Inferior parietal cortex (tissue), 1 donor: ENCODE data around the gene MBOAT2.
A peak's percentile ranks its signal among the peaks of the same experiment; 100 is the strongest.
"Not testable (repeated sequence)": the region's sequence is repeated elsewhere in the genome, so short reads cannot be mapped to it uniquely, and the experiment has no call there.

Experiments
- DNase-seq: peaks from one replicate; pipeline ENCODE4 v3.0.0-alpha.2; 2016; ENCODE audit errors: extremely low spot score

MBOAT2 gene

GRCh38 chr2:8896671-8897070 is 106.8 kb downstream of the MBOAT2 start:
- not testable (repeated sequence) for DNase-seq

- not testable (repeated sequence) for DNase-seq
Measured at GRCh38 chr2:8895087-8895912, 108.2 kb downstream of the MBOAT2 start.

GRCh38 chr2:8893978-8894820 is 109.3 kb downstream of the MBOAT2 start:
- DNase-seq: no peak

- DNase-seq: no peak
Measured at GRCh38 chr2:8893474-8893873, 110.0 kb downstream of the MBOAT2 start.

GRCh38 chr2:8892111-8892510 is 111.4 kb downstream of the MBOAT2 start:
- no peak for DNase-seq

GRCh38 chr2:8889978-8890377 is 113.5 kb downstream of the MBOAT2 start:
- no peak for DNase-seq

- DNase-seq: no peak
Measured at GRCh38 chr2:8888963-8889362, 114.5 kb downstream of the MBOAT2 start.

GRCh38 chr2:8886876-8887275 is 116.6 kb downstream of the MBOAT2 start:
- no peak for DNase-seq

- no peak for DNase-seq
Measured at GRCh38 chr2:8886202-8886518, 117.3 kb downstream of the MBOAT2 start.

GRCh38 chr2:8885449-8886201 is 117.9 kb downstream of the MBOAT2 start:
- DNase-seq: no peak

- no peak for DNase-seq
Measured at GRCh38 chr2:8884812-8885211, 118.7 kb downstream of the MBOAT2 start.

- DNase-seq: no peak
Measured at GRCh38 chr2:8882094-8882493, 121.4 kb downstream of the MBOAT2 start.

GRCh38 chr2:8877894-8878293 is 125.6 kb downstream of the MBOAT2 start:
- no peak for DNase-seq

- DNase-seq: no peak
Measured at GRCh38 chr2:8877332-8877731, 126.2 kb downstream of the MBOAT2 start.

GRCh38 chr2:8876628-8877027 is 126.9 kb downstream of the MBOAT2 start:
- DNase-seq: no peak

GRCh38 chr2:8872821-8873432 is 130.6 kb downstream of the MBOAT2 start:
- DNase-seq: peak; percentile 75

- no peak for DNase-seq
Measured at GRCh38 chr2:8870441-8870840, 133.0 kb downstream of the MBOAT2 start.

- no peak for DNase-seq
Measured at GRCh38 chr2:8867363-8867762, 136.1 kb downstream of the MBOAT2 start.

- DNase-seq: no peak
Measured at GRCh38 chr2:8863331-8863953, 140.0 kb downstream of the MBOAT2 start.

- no peak for DNase-seq
Measured at GRCh38 chr2:8862230-8862629, 141.3 kb downstream of the MBOAT2 start.

GRCh38 chr2:8861797-8862196 is 141.7 kb downstream of the MBOAT2 start:
- DNase-seq: no peak
